Anterior cingulate cortex (tissue), 58 donors: Measurements from ENCODE around the gene RALGDS.
A peak's percentile ranks its signal among the peaks of the same experiment; 100 is the strongest.

Source experiments
- DNase-seq, 58 donors: peaks; one replicate each; lab custom pipeline; 2025; lab: John Stamatoyannopoulos, UW

RALGDS gene

GRCh38 chr9:133109931-133110650 is 10.9 kb downstream of the RALGDS start:
- DNase-seq = no peak

- no peak for DNase-seq
Measured at GRCh38 chr9:133108794-133109641, 12.0 kb downstream of the RALGDS start.

DNA sequence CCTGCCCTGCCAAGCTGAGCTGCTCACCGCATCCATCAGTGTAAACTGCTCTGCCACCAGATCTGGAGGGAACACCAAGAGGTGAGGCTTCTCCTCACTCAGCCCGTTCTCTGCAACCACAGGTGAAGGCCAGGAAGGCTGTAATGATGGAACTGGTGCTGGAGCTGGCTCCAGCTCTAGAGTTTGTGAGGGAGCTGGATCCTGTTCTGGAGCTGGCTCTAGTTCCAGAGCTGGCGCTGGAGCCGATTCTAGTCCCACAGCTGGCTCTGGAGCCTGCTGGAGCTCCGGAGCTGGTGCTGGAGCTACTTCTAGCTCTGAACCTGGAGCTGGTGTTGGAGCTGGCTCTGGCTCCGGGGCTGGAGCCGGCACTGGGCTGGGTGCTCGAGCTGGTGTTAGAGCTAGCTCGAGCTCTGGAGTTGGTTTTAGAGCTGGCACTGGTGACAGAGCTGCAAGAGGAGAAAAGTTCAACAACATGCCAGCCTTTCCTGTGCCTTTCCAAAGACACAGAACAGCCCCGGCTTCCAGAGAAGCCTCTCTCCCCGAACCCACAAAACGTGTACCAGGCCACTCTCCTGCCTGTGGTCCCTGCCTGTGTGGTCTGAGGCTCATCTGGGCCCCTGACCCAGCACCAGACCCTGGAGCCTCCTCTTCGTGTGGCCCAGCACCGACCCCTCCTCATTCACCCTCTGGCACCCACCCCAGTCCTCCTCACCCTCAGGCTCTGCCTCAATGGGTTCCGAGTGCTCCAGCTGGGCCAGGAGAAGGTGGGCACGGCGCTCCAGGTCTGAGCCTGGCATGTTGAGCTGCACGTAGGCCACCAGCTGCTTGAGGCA is 12.9 kb downstream of the RALGDS start:
- no peak for DNase-seq

GRCh38 chr9:133107245-133107722 is 13.8 kb downstream of the RALGDS start:
- no peak for DNase-seq

DNA sequence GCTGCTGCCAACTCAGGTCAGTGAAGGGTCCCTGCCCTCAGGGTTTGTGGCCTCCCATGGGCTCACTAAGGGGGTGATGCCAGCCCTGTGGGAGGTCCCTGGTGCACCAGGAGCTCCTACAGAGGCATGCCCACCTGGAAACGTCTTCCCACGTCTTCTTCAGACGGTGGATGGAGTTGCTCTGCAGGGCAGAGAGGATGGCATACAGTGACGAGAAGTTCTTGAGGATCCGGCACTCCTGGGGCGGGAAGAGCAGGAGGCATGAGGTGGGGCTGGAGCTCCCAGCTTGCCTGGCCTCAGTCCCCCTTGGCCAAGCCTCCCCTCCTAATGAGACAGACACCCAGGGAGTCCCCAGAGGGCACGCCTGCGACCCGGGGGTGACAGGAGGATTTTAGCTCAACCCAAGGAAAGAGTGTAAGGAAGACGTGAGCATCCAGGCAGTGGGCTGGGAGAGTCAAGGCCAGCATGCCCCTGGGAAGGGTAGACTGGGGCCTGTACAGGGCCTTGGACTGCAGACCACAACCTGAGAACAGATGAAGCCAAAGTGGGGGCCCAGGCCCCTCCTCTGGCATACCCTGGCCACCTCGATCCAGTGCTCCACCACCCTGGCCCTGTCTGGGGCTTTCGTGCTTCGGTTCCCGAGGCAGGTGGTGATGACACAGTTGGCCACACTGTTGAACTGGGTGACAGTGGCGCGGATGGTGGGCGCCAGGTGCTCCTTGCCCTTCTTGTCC is 14.4 kb downstream of the RALGDS start:
- no peak for DNase-seq

DNA sequence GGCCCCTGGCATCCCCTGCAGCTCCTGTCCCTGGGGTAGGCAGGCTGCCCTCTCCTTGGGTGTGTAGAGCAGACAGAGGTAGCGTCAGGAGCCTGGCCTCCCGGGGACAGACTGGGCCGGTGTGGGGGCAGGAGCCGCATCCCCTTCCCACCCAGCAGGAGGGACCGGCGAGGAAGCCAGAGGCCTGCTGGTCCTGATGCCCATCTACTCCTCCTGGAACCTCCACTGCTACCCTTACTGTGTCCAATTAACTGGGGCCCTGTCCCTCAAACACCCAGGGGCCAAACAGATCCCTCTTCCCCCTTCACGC is 15.6 kb downstream of the RALGDS start:
- DNase-seq = no peak

- no peak for DNase-seq
Measured at GRCh38 chr9:133104718-133105460, 16.2 kb downstream of the RALGDS start.

DNA sequence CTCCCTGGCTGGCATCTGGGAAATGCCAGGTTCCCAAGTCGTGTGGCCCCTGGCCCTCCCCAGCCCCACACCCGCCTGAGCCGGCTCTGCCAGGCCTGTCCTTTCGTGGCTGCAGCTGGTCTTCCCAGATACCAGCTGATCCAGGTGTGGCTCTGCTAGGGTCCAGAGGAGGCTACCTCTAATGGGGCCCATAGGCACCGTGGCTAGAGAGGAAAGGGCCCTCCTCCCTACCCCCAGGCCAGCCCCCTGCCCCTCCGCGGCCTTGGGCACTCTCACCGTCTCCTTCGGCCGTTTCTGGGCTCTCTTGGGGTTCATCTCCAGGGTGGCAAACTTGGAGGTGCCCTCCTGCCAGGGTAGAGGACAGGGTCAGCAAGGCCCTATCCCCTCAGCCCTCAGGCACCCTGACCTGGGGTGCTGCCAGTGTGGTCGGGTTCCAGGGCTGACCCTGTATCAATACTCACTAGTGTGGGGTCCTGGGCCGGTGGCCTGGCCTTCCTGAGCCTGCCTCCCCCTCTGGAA is 17.0 kb downstream of the RALGDS start:
- no peak for DNase-seq

- DNase-seq = peak in 49 of 58 donors; percentile 19 to 77 (median 52)
Measured at GRCh38 chr9:133103183-133103986, 17.7 kb downstream of the RALGDS start.

GRCh38 chr9:133102190-133103021 is 18.6 kb downstream of the RALGDS start:
- DNase-seq = no peak

GRCh38 chr9:133101356-133102189 is 19.5 kb downstream of the RALGDS start:
- no peak for DNase-seq

GRCh38 chr9:133100506-133101355 is 20.3 kb downstream of the RALGDS start:
- DNase-seq = no peak

GRCh38 chr9:133099726-133100505 is 21.1 kb downstream of the RALGDS start:
- DNase-seq = no peak

DNA sequence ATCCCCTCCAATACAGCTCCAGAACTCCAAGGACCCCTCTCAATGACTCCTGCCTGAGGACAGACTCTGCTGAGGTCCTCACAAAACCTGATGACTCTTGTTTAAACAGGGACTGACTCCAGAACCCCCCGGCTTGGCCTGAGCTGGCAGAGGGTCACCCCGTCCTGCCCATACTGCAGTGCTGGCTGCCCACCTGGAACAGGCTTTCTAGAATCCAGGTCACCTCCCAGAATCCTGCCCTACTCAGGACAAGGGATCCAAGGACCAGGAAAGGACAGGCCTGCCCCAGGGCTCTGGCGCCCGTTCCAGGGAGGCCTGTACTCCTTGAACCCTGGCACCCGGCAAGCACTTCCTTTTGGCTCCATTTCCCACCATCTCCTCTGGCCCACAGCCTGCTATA is 22.2 kb downstream of the RALGDS start:
- no peak for DNase-seq
